Activated T-cell treated with anti-CD3 and anti-CD28 coated beads, Interleukin-2, amount 50 U/mL, for 4 hours (primary cell): ENCODE measurements around the gene CCDC33. TPM values are rescaled to one million over a fixed set of nuclear protein-coding genes. Genes with fewer than 3 reads are reported as not detected.

Experiments used
- ATAC-seq, 2 donors: fragments of 200-7000 bp; cut with Tn5 transposase; one replicate each; pipeline ENCODE4 v1.10.0; 2021
- DNase-seq: peaks from one replicate; pipeline ENCODE4 v3.0.0-alpha.2; 2020
- H3K27me3 Mint-ChIP-seq: one replicate; pipeline ENCODE4 v1.8.0; 2021; ENCODE audit warnings: low read depth, mixed read lengths
- H3K36me3 Mint-ChIP-seq: one replicate; pipeline ENCODE4 v1.8.0; 2022; ENCODE audit warnings: mixed read lengths; ENCODE audit not compliant: insufficient read depth
- H3K4me1 Mint-ChIP-seq: one replicate; pipeline ENCODE4 v1.8.0; 2021; ENCODE audit warnings: low read depth, mixed read lengths
- H3K4me3 Mint-ChIP-seq: one replicate; pipeline ENCODE4 v1.8.0; 2021; ENCODE audit warnings: mild to moderate bottlenecking, moderate library complexity, mixed read lengths
- H3K9me3 Mint-ChIP-seq: one replicate; pipeline ENCODE4 v1.8.0; 2021; ENCODE audit warnings: mixed read lengths
- total RNA-seq, 3 donors: library from RNA; stranded (reverse); gene quantifications; one replicate each; pipeline ENCODE4 v1.2.1, GENCODE V29; 2021

The CCDC33 gene
- total RNA-seq, 3 donors from 2014 or later, result not detected

GRCh38 chr15:74252291-74252690 lies 16.2 kb downstream of the CCDC33 start:
- Mint-ChIP-seq H3K4me1 (no peaks in the 10 kb centered on the region), H3K27me3 (peaks cover 8% of the 10 kb centered on the region), H3K9me3 (no peaks in the 10 kb centered on the region), H3K4me3 (no peak overlapping the region), H3K36me3 (no peaks in the 10 kb centered on the region)
- DNase-seq (no peak), ATAC-seq (no peak)

- H3K27me3 Mint-ChIP-seq, result peaks cover 8% of the 10 kb centered on the region
- ATAC-seq (no peak), DNase-seq (no peak)
- H3K9me3 Mint-ChIP-seq, result no peaks in the 10 kb centered on the region
- H3K4me1 Mint-ChIP-seq, result no peaks in the 10 kb centered on the region
- no peak overlapping the region for H3K4me3 Mint-ChIP-seq
- no peaks in the 10 kb centered on the region for H3K36me3 Mint-ChIP-seq
Observed at GRCh38 chr15:74252721-74253120, 16.6 kb downstream of the CCDC33 start.

GRCh38 chr15:74253211-74253921 lies 17.2 kb downstream of the CCDC33 start:
- no peak overlapping the region for H3K4me3 Mint-ChIP-seq

GRCh38 chr15:74257105-74257504 lies 21.0 kb downstream of the CCDC33 start:
- H3K36me3 Mint-ChIP-seq, result no peaks in the 10 kb centered on the region
- peaks cover 15% of the 10 kb centered on the region for H3K27me3 Mint-ChIP-seq
- H3K9me3 Mint-ChIP-seq, result no peaks in the 10 kb centered on the region
- ATAC-seq, result no peak
- no peak overlapping the region for H3K4me3 Mint-ChIP-seq
- H3K4me1 Mint-ChIP-seq, result no peaks in the 10 kb centered on the region
- DNase-seq, result no peak

More at GRCh38 chr15:74253211-74253921, 17.2 kb downstream of the CCDC33 start:
- ATAC-seq (no peak), DNase-seq (no peak)
- Mint-ChIP-seq H3K36me3 (no peaks in the 10 kb centered on the region), H3K9me3 (no peaks in the 10 kb centered on the region), H3K27me3 (peaks cover 8% of the 10 kb centered on the region), H3K4me1 (no peaks in the 10 kb centered on the region)

GRCh38 chr15:74257623-74258022 lies 21.5 kb downstream of the CCDC33 start:
- no peak for DNase-seq
- Mint-ChIP-seq H3K9me3 (no peaks in the 10 kb centered on the region), H3K4me1 (no peaks in the 10 kb centered on the region), H3K36me3 (no peaks in the 10 kb centered on the region), H3K4me3 (no peak overlapping the region), H3K27me3 (peaks cover 15% of the 10 kb centered on the region)
- no peak for ATAC-seq

- H3K27me3 Mint-ChIP-seq, result peaks cover 20% of the 10 kb centered on the region
- H3K4me1 Mint-ChIP-seq, result no peaks in the 10 kb centered on the region
- H3K4me3 Mint-ChIP-seq, result no peak overlapping the region
- DNase-seq, result no peak
- no peak for ATAC-seq
- no peaks in the 10 kb centered on the region for H3K9me3 Mint-ChIP-seq
- no peaks in the 10 kb centered on the region for H3K36me3 Mint-ChIP-seq
Observed at GRCh38 chr15:74258456-74259291, 22.5 kb downstream of the CCDC33 start.

GRCh38 chr15:74259292-74259648 lies 23.1 kb downstream of the CCDC33 start:
- Mint-ChIP-seq H3K27me3 (peaks cover 22% of the 10 kb centered on the region), H3K4me3 (no peak overlapping the region), H3K36me3 (no peaks in the 10 kb centered on the region), H3K9me3 (no peaks in the 10 kb centered on the region), H3K4me1 (no peaks in the 10 kb centered on the region)
- DNase-seq (no peak), ATAC-seq (no peak)

- Mint-ChIP-seq H3K9me3 (no peaks in the 10 kb centered on the region), H3K27me3 (peaks cover 24% of the 10 kb centered on the region), H3K4me1 (no peaks in the 10 kb centered on the region), H3K4me3 (no peak overlapping the region), H3K36me3 (no peaks in the 10 kb centered on the region)
- no peak for DNase-seq
- ATAC-seq, result no peak
Observed at GRCh38 chr15:74259821-74260607, 23.9 kb downstream of the CCDC33 start.

- Mint-ChIP-seq H3K27me3 (peaks cover 28% of the 10 kb centered on the region), H3K4me1 (no peaks in the 10 kb centered on the region), H3K36me3 (no peaks in the 10 kb centered on the region)
Observed at GRCh38 chr15:74261041-74261440, 24.9 kb downstream of the CCDC33 start.

GRCh38 chr15:74261685-74262084 lies 25.6 kb downstream of the CCDC33 start:
- Mint-ChIP-seq H3K36me3 (no peaks in the 10 kb centered on the region), H3K27me3 (peaks cover 30% of the 10 kb centered on the region), H3K9me3 (no peaks in the 10 kb centered on the region), H3K4me1 (no peaks in the 10 kb centered on the region), H3K4me3 (no peak overlapping the region)
- no peak for DNase-seq
- ATAC-seq, result no peak

More at GRCh38 chr15:74261041-74261440, 24.9 kb downstream of the CCDC33 start:
- no peak overlapping the region for H3K4me3 Mint-ChIP-seq
- no peaks in the 10 kb centered on the region for H3K9me3 Mint-ChIP-seq
- ATAC-seq (no peak), DNase-seq (no peak)

- H3K4me1 Mint-ChIP-seq, result no peaks in the 10 kb centered on the region
- no peaks in the 10 kb centered on the region for H3K36me3 Mint-ChIP-seq
- DNase-seq (no peak), ATAC-seq (no peak)
- peaks cover 29% of the 10 kb centered on the region for H3K27me3 Mint-ChIP-seq
- H3K4me3 Mint-ChIP-seq, result no peak overlapping the region
- no peaks in the 10 kb centered on the region for H3K9me3 Mint-ChIP-seq
Observed at GRCh38 chr15:74262151-74262550, 26.0 kb downstream of the CCDC33 start.

- H3K36me3 Mint-ChIP-seq, result no peaks in the 10 kb centered on the region
- peaks cover 29% of the 10 kb centered on the region for H3K27me3 Mint-ChIP-seq
- no peak for DNase-seq
- H3K9me3 Mint-ChIP-seq, result no peaks in the 10 kb centered on the region
- ATAC-seq, result no peak
- H3K4me3 Mint-ChIP-seq, result no peak overlapping the region
- no peaks in the 10 kb centered on the region for H3K4me1 Mint-ChIP-seq
Observed at GRCh38 chr15:74262625-74263024, 26.5 kb downstream of the CCDC33 start.

GRCh38 chr15:74263466-74263865 lies 27.3 kb downstream of the CCDC33 start:
- H3K9me3 Mint-ChIP-seq, result no peaks in the 10 kb centered on the region
- peaks cover 35% of the 10 kb centered on the region for H3K27me3 Mint-ChIP-seq
- H3K4me1 Mint-ChIP-seq, result no peaks in the 10 kb centered on the region
- no peak overlapping the region for H3K4me3 Mint-ChIP-seq
- ATAC-seq (no peak), DNase-seq (no peak)
- H3K36me3 Mint-ChIP-seq, result no peaks in the 10 kb centered on the region

GRCh38 chr15:74264081-74264501 lies 28.0 kb downstream of the CCDC33 start:
- DNase-seq (no peak), ATAC-seq (no peak)
- H3K4me3 Mint-ChIP-seq, result no peak overlapping the region
- peaks cover 38% of the 10 kb centered on the region for H3K27me3 Mint-ChIP-seq
- H3K36me3 Mint-ChIP-seq, result no peaks in the 10 kb centered on the region
- H3K4me1 Mint-ChIP-seq, result no peaks in the 10 kb centered on the region
- no peaks in the 10 kb centered on the region for H3K9me3 Mint-ChIP-seq
